ENCODE data around the gene GREM2. TPM values are rescaled to one million over a fixed set of nuclear protein-coding genes. Genes with fewer than 3 reads are reported as not detected.

Gene GREM2
- total and polyA plus RNA-seq, 8 donors = 0.03 to 0.58 (median 0.12) TPM; not detected in 1

DNA sequence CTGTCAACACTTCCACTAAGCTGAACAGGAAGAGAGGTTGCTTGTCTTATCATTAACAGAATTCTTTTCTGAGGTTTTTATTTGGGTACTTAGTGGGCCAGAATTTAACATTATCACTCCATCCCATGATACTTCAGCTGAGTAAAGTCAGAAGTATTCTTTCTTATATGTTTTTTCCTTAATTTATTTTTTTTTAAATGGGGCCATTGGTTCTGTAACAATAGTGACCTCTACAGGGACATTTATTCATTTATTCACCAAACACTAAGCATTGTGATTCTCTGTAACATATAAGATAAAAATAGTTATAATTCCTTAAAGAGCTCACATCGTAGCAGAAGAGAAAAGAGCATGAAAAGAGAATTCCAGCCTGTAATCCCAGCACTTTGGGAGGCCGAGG is 9.8 kb downstream of the GREM2 start:
- H3K9me3 ChIP-seq = no peaks in the 10 kb centered on the region
- no peak overlapping the region for H3K27ac ChIP-seq
- no peak for TF ChIP-seq CTCF (IDR thresholded peaks at IDR 0.05)
- FAIRE-seq = no peak
- ATAC-seq = no peak
- DNase-seq = no peak
- intact Hi-C loops (cut with DNase I) = no loop called here
- no peaks in the 10 kb centered on the region for H3K36me3 ChIP-seq
- 52 to 78% methylated on average over 2 of the region's 2 CpGs for WGBS, 2 donors
- no peaks in the 10 kb centered on the region for H3K4me1 ChIP-seq
- H3K4me3 ChIP-seq = no peak overlapping the region
- H3K27me3 ChIP-seq = no peaks in the 10 kb centered on the region

DNA sequence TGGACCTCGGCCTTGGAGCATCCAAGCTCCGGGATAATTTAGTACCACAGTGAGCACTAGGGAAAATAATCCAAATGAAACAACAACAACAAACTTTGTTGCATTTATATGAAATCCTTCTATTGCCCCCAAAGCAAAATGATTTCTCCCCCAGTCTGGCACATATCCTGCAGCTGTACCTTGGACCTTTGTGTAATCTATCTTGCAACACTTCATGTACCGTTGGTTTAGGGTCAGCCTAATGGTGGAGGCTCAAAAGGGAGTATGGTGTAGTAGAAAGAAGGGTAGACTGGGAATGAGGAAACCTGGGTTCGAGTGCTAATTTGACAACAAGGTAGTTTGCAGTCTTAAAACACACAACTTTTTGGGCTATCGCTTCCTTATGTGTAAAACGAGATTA is 12.1 kb downstream of the GREM2 start:
- intact Hi-C loops (cut with DNase I) = no loop called here
- Histone ChIP-seq H3K27me3 (no peaks in the 10 kb centered on the region), H3K9me3 (no peaks in the 10 kb centered on the region), H3K27ac (no peak overlapping the region), H3K4me3 (no peak overlapping the region), H3K4me1 (peaks cover 0 to 6% (median 0%) of the 10 kb centered on the region in 3 donors), H3K36me3 (no peaks in the 10 kb centered on the region)
- ATAC-seq = no peak
- FAIRE-seq = no peak
- no peak for DNase-seq
- 71 to 77% methylated on average over 6 of the region's 6 CpGs for WGBS, 2 donors
- no peak for TF ChIP-seq CTCF (IDR thresholded peaks at IDR 0.05)

DNA sequence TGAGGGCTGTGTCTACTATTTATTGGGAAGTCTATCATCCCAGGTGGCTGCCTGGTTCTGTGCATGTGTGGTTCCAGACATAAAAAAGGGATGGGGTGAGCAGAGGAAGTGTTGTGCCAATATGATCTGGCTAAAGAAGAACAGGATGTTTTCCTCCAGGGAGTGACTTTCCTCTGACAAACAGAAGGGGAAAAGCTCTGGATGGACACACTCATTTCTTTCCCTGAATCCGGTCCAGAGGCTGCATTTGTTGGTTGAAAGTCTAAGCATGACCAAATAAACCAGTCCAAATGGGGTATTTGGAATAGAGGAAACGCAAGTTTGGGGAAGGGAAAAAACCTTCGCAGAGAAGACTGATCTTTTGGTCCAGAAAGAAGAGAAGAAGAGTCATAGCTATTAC is 12.7 kb downstream of the GREM2 start:
- FAIRE-seq (no peak), DNase-seq (no peak), ATAC-seq (no peak)
- Histone ChIP-seq H3K9me3 (no peaks in the 10 kb centered on the region), H3K27ac (no peak overlapping the region), H3K4me1 (peaks cover 0 to 6% (median 0%) of the 10 kb centered on the region in 3 donors), H3K36me3 (no peaks in the 10 kb centered on the region), H3K27me3 (no peaks in the 10 kb centered on the region), H3K4me3 (no peak overlapping the region)
- no peak for TF ChIP-seq CTCF (IDR thresholded peaks at IDR 0.05)
- 70 to 75% methylated on average over 3 of the region's 3 CpGs for WGBS, 2 donors
- intact Hi-C loops (cut with DNase I) = no loop called here

- ATAC-seq (no peak), DNase-seq (no peak), FAIRE-seq (no peak)
- Histone ChIP-seq H3K4me1 (peaks cover 0 to 6% (median 0%) of the 10 kb centered on the region in 3 donors), H3K27me3 (no peaks in the 10 kb centered on the region), H3K9me3 (no peaks in the 10 kb centered on the region), H3K4me3 (no peak overlapping the region), H3K27ac (no peak overlapping the region), H3K36me3 (no peaks in the 10 kb centered on the region)
- intact Hi-C loops (cut with DNase I) = no loop called here
- no peak for TF ChIP-seq CTCF (IDR thresholded peaks at IDR 0.05)
- WGBS, 2 donors = 65 to 79% methylated on average over 3 of the region's 3 CpGs
These were observed 13.5 kb downstream of the GREM2 start for GRCh38 chr1:240598216-240599001.

GRCh38 chr1:240597153-240597745 is 14.7 kb downstream of the GREM2 start:
- H3K9me3 ChIP-seq = no peaks in the 10 kb centered on the region
- no peak for DNase-seq
- H3K4me3 ChIP-seq = peak overlapping the region in 1 of 4 donors; percentile 27
- intact Hi-C loops (cut with DNase I) = no loop called here
- WGBS, 2 donors = 15 to 21% methylated on average over 12 of the region's 12 CpGs
- H3K36me3 ChIP-seq = no peaks in the 10 kb centered on the region
- FAIRE-seq = no peak
- peak in 3 of 4 donors; percentile 59 to 61 (median 59) for ATAC-seq
- H3K4me1 ChIP-seq = peaks cover 0 to 6% (median 0%) of the 10 kb centered on the region in 3 donors
- no peaks in the 10 kb centered on the region for H3K27me3 ChIP-seq
- no peak overlapping the region for H3K27ac ChIP-seq
- TF ChIP-seq CTCF (IDR thresholded peaks at IDR 0.05) = no peak

Measured in pancreas (tissue), 10 donors.